Measurements from ENCODE around the gene BCS1L. TPM values are rescaled to one million over a fixed set of nuclear protein-coding genes. Genes with fewer than 3 reads are reported as not detected.

Gene BCS1L
- total and polyA plus RNA-seq, 2 of the 13 experiments (the other 11 are each of a cell fraction or from before 2014, with no cell fraction given) = 48.9 to 76.0 TPM

DNA sequence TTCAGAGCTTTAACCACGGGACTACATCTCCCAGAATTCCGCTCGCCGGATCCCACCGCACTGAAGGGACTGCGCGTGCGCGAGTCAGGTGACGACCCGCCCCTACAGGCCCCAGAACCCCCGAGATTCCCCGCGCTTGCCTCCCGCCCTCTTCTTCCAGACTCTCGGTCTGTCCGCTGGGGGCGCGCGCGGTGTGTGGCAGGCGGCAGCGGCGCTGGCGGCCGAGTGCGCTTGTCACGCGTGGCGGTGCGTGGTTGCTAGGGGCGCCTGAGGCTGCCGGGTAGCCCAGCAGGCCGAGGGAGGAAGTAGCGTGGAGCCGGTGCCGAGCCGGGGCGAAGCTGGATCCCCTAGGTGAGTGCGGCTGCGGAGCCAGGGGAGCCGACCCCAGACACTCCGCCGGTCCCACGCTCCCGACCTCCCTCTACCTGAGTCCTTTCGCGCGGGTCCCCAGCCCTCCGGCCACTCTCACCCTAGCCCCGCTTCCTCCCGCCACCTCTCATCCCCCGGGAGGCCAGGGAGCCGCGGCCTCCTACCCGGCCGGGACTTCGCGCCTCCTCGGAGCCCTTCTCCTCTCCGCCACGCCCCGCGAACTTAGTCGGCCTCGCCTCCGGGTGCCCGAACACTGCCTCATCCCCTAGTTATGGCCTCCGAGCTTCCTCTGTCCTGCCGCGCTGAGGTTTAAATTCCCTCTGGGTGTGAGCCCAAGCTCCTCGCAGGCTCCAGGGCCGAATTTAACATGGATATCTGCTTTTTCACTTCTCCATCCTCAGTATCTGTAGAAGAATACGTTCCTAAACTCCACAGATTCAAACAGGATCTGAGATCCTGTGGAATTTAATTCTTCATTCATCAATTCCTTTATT, 51.4 kb downstream of the BCS1L start, which contains the start of gene TTLL4 (continued):
- TF ChIP-seq AKNA (CRISPR knock-in tag; IDR thresholded peaks at IDR 0.05; ENCODE audit: borderline replicate concordance) = no peak
- peak; percentile 90 for TF ChIP-seq ZMYM2 (CRISPR knock-in tag; IDR thresholded peaks at IDR 0.05)
- peak; percentile 46; the same call in 1 of the 2 replicates for TF ChIP-seq HOMEZ (CRISPR knock-in tag; IDR thresholded peaks at IDR 0.05; ENCODE audit: low read depth)
- peak; percentile 94 for TF ChIP-seq TBX2 (CRISPR knock-in tag; IDR thresholded peaks at IDR 0.05; ENCODE audit: borderline replicate concordance)
- TF ChIP-seq ZNF7 (CRISPR knock-in tag; IDR thresholded peaks at IDR 0.05) = no peak
- peak; percentile 95 for TF ChIP-seq ASH2L (IDR thresholded peaks at IDR 0.05; ENCODE audit: insufficient read length, low read depth, low read length)
- TF ChIP-seq PPARG (CRISPR knock-in tag; conservative IDR thresholded peaks at IDR 0.05) = peak; percentile 30; the same call in 1 of the 2 replicates
- TF ChIP-seq ZC3H13 (CRISPR knock-in tag; IDR thresholded peaks at IDR 0.05) = peak; percentile 87
- TF ChIP-seq, protein P1, sequence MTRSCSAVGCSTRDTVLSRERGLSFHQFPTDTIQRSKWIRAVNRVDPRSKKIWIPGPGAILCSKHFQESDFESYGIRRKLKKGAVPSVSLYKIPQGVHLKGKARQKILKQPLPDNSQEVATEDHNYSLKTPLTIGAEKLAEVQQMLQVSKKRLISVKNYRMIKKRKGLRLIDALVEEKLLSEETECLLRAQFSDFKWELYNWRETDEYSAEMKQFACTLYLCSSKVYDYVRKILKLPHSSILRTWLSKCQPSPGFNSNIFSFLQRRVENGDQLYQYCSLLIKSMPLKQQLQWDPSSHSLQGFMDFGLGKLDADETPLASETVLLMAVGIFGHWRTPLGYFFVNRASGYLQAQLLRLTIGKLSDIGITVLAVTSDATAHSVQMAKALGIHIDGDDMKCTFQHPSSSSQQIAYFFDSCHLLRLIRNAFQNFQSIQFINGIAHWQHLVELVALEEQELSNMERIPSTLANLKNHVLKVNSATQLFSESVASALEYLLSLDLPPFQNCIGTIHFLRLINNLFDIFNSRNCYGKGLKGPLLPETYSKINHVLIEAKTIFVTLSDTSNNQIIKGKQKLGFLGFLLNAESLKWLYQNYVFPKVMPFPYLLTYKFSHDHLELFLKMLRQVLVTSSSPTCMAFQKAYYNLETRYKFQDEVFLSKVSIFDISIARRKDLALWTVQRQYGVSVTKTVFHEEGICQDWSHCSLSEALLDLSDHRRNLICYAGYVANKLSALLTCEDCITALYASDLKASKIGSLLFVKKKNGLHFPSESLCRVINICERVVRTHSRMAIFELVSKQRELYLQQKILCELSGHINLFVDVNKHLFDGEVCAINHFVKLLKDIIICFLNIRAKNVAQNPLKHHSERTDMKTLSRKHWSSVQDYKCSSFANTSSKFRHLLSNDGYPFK (CRISPR knock-in tag; IDR thresholded peaks at IDR 0.05; ENCODE audit: borderline replicate concordance) = peak; percentile 93; the same call in 1 of the 2 replicates
- peak; percentile 65; the same call in 1 of the 2 replicates for TF ChIP-seq ZNF557 (CRISPR knock-in tag; IDR thresholded peaks at IDR 0.05)
- peak; percentile 92; the same call in 1 of the 2 replicates for TF ChIP-seq SALL2 (CRISPR knock-in tag; IDR thresholded peaks at IDR 0.05)
- no peak; the same call in 1 of the 2 replicates for TF ChIP-seq TEAD2 (CRISPR knock-in tag; IDR thresholded peaks at IDR 0.05)
- TF ChIP-seq RXRB (CRISPR knock-in tag; IDR thresholded peaks at IDR 0.05; ENCODE audit: borderline replicate concordance) = peak; percentile 42; the same call in 1 of the 2 replicates
- TF ChIP-seq SCMH1 (CRISPR knock-in tag; IDR thresholded peaks at IDR 0.05; ENCODE audit: borderline replicate concordance) = no peak
- TF ChIP-seq STAG1 (CRISPR knock-in tag; IDR thresholded peaks at IDR 0.05) = peak; percentile 90
- no peak for TF ChIP-seq MIXL1 (CRISPR knock-in tag; IDR thresholded peaks at IDR 0.05)
- TF ChIP-seq ZSCAN20 (CRISPR knock-in tag; IDR thresholded peaks at IDR 0.05; ENCODE audit: borderline replicate concordance) = peak; percentile 74; the same call in 1 of the 2 replicates
- TF ChIP-seq GTF2F1 (IDR thresholded peaks at IDR 0.05; ENCODE audit: low read length) = 0 out of 2 replicates have a peak, but pooled peaks have one; percentile 15

All from HepG2 (cell line).